ENCODE measurements around the gene CDADC1. TPM values are rescaled to one million over a fixed set of nuclear protein-coding genes. Genes with fewer than 3 reads are reported as not detected.

CDADC1 gene
- total and polyA plus RNA-seq, 5 experiments from 2014 or later, result 7.8 to 13.3 (median 8.9) TPM

GRCh38 chr13:49329831-49330545 lies 82.3 kb downstream of the CDADC1 start:
- Mint-ChIP-seq H3K9me3 (no peaks in the 10 kb centered on the region), H3K27me3 (no peaks in the 10 kb centered on the region), H3K4me1 (no peaks in the 10 kb centered on the region), H3K4me3 (no peak overlapping the region), H3K36me3 (peaks cover 0 to 10% (median 2%) of the 10 kb centered on the region in 3 donors), H3K27ac (no peak overlapping the region)
- DNase-seq (no peak), ATAC-seq (no peak)
- POLR2A ChIA-PET, result no interaction called here

GRCh38 chr13:49330546-49330864 lies 82.8 kb downstream of the CDADC1 start:
- no peak overlapping the region for H3K27ac Mint-ChIP-seq
- H3K9me3 Mint-ChIP-seq, result no peaks in the 10 kb centered on the region
- no peaks in the 10 kb centered on the region for H3K27me3 Mint-ChIP-seq
- ATAC-seq, result no peak
- peaks cover 0 to 10% (median 2%) of the 10 kb centered on the region in 3 donors for H3K36me3 Mint-ChIP-seq
- POLR2A ChIA-PET, result no interaction called here
- no peaks in the 10 kb centered on the region for H3K4me1 Mint-ChIP-seq
- no peak for DNase-seq
- no peak overlapping the region for H3K4me3 Mint-ChIP-seq

GRCh38 chr13:49336655-49337054 lies 88.9 kb downstream of the CDADC1 start:
- no peaks in the 10 kb centered on the region for H3K27me3 Mint-ChIP-seq
- POLR2A ChIA-PET, result no interaction called here

GRCh38 chr13:49340161-49340560 lies 92.4 kb downstream of the CDADC1 start:
- no peak overlapping the region for H3K4me3 Mint-ChIP-seq
- DNase-seq, result no peak
- peaks cover 0 to 14% (median 0%) of the 10 kb centered on the region in 3 donors for H3K36me3 Mint-ChIP-seq
- no peak for ATAC-seq
- peaks cover 2 to 11% (median 6%) of the 10 kb centered on the region in 4 donors for H3K4me1 Mint-ChIP-seq
- H3K9me3 Mint-ChIP-seq, result no peaks in the 10 kb centered on the region
- no peaks in the 10 kb centered on the region for H3K27me3 Mint-ChIP-seq
- peak overlapping the region in 1 of 10 donors; percentile 12 for H3K27ac Mint-ChIP-seq
- POLR2A ChIA-PET, result no interaction called here

More at GRCh38 chr13:49336655-49337054, 88.9 kb downstream of the CDADC1 start:
- H3K4me1 Mint-ChIP-seq, result no peaks in the 10 kb centered on the region
- no peak overlapping the region for H3K4me3 Mint-ChIP-seq
- no peaks in the 10 kb centered on the region for H3K9me3 Mint-ChIP-seq
- H3K27ac Mint-ChIP-seq, result no peak overlapping the region
- DNase-seq, result no peak
- no peak for ATAC-seq
- H3K36me3 Mint-ChIP-seq, result peaks cover 0 to 12% (median 5%) of the 10 kb centered on the region in 3 donors

GRCh38 chr13:49341517-49341916 lies 93.8 kb downstream of the CDADC1 start:
- no peak for DNase-seq
- POLR2A ChIA-PET, result no interaction called here
- ATAC-seq, result no peak
- Mint-ChIP-seq H3K4me1 (peaks cover 2 to 11% (median 6%) of the 10 kb centered on the region in 4 donors), H3K27ac (no peak overlapping the region), H3K36me3 (peaks cover 0 to 14% (median 0%) of the 10 kb centered on the region in 3 donors), H3K4me3 (no peak overlapping the region), H3K9me3 (no peaks in the 10 kb centered on the region), H3K27me3 (no peaks in the 10 kb centered on the region)

- Mint-ChIP-seq H3K36me3 (peaks cover 0 to 14% (median 0%) of the 10 kb centered on the region in 3 donors), H3K4me3 (no peak overlapping the region), H3K4me1 (peaks cover 2 to 11% (median 6%) of the 10 kb centered on the region in 4 donors), H3K27me3 (no peaks in the 10 kb centered on the region), H3K9me3 (no peaks in the 10 kb centered on the region), H3K27ac (no peak overlapping the region)
- no peak for ATAC-seq
- POLR2A ChIA-PET, result no interaction called here
- DNase-seq, result no peak
Measured at GRCh38 chr13:49341941-49342340, 94.2 kb downstream of the CDADC1 start.

- H3K9me3 Mint-ChIP-seq, result no peaks in the 10 kb centered on the region
- ATAC-seq, result no peak
- no peak overlapping the region for H3K27ac Mint-ChIP-seq
- H3K36me3 Mint-ChIP-seq, result peaks cover 0 to 14% (median 0%) of the 10 kb centered on the region in 3 donors
- peaks cover 2 to 11% (median 6%) of the 10 kb centered on the region in 4 donors for H3K4me1 Mint-ChIP-seq
- POLR2A ChIA-PET, result no interaction called here
- no peak for DNase-seq
- H3K4me3 Mint-ChIP-seq, result no peak overlapping the region
- H3K27me3 Mint-ChIP-seq, result no peaks in the 10 kb centered on the region
Measured at GRCh38 chr13:49342454-49342853, 94.7 kb downstream of the CDADC1 start.

Other genes starting within 250 kb of the CDADC1 start
- not detected for gene MLNR, start 27.6 kb upstream of the CDADC1 start, total RNA-seq
- gene MLNR, start 27.6 kb upstream of the CDADC1 start, polyA plus RNA-seq, result not detected
- gene CAB39L, start 196.1 kb downstream of the CDADC1 start, total RNA-seq, result 1 to 10 TPM; 5.3 to 9.2 TPM
- gene CAB39L, start 196.1 kb downstream of the CDADC1 start, polyA plus RNA-seq, result 1 to 10 TPM; 4.3 to 5.2 (median 4.3) TPM
- 10 to 100 TPM; 30.5 to 31.6 TPM for gene SETDB2, start 196.3 kb downstream of the CDADC1 start, total RNA-seq
- gene SETDB2, start 196.3 kb downstream of the CDADC1 start, polyA plus RNA-seq, result 10 to 100 TPM; 13.3 to 14.7 (median 13.7) TPM
- 100 to 1,000 TPM; 121 to 132 TPM for gene PHF11, start 248.0 kb downstream of the CDADC1 start, total RNA-seq
- gene PHF11, start 248.0 kb downstream of the CDADC1 start, polyA plus RNA-seq, result 10 to 100 TPM; 75.9 to 88.3 (median 80.4) TPM

All from naive thymus-derived CD8-positive, alpha-beta T cell (primary cell).